HepG2 (cell line): ENCODE results near the gene DCDC2. TPM values are rescaled to one million over a fixed set of nuclear protein-coding genes. Genes with fewer than 3 reads are reported as not detected.

Source experiments
- ATAC-seq: fragments of 200-7000 bp; cut with Tn5 transposase; 3 replicates; pipeline ENCODE4 v1.9.1; 2020; ENCODE audit warnings: mild to moderate bottlenecking, moderate library complexity
- BruUV-seq: library from RNA; stranded (reverse); fragments of 400-500 nt; replicated peaks from 2 replicates; lab custom pipeline; 2021; lab: Mats Ljungman, UMichigan
- CTCF ChIA-PET: fragments of 300-600 bp; formaldehyde crosslinking; extraction: SDS; loops from one replicate; lab custom pipeline; 2021; ENCODE audit warnings: low total read pairs, inconsistent platforms, low intra/inter-chr PET ratio; lab: Yijun Ruan, JAX
- POLR2A ChIA-PET: fragments of 350-600 bp; sonication (Branson Sonifier 250); formaldehyde crosslinking; loops from one replicate; lab custom pipeline; 2020; ENCODE audit warnings: antibody characterized with exemption, inconsistent platforms; lab: Yijun Ruan, JAX
- DNase-seq: peaks from one replicate; pipeline ENCODE4 v3.0.0-alpha.2; 2015; ENCODE audit warnings: low spot score
- FAIRE-seq: peaks from 3 replicates; lab custom pipeline; 2011; peaks lifted over from hg19 to GRCh38; lab: Jason Lieb, UNC
- H2AFZ ChIP-seq: one replicate; pipeline ENCODE4 v1.6.1; 2011; ENCODE audit warnings: low read length, inconsistent platforms
- H3K27ac ChIP-seq: fragments of 300-600 bp; 3 replicates; pipeline ENCODE4 v1.8.0; 2011; ENCODE audit warnings: mixed run types, mild to moderate bottlenecking, mixed read lengths, low read length, inconsistent platforms; ENCODE audit not compliant: insufficient read depth; ENCODE audit errors: extremely low read length
- H3K27me3 ChIP-seq, 2 experiments: fragments of 200-600 bp in 1 of 2; 2 replicates in 1 of 2; 3 replicates in 1 of 2; pipeline versions ENCODE4 v1.6.0 to v1.8.0; 2011; ENCODE audit warnings: low read length in 2 of 2, mild to moderate bottlenecking in 2 of 2, moderate library complexity in 2 of 2, inconsistent platforms in 1 of 2; ENCODE audit not compliant: insufficient read depth in 2 of 2, control insufficient read depth in 1 of 2
- H3K36me3 ChIP-seq, 2 experiments: fragments of 200-600 bp in 1 of 2; replicated peaks in 1 of 2; 2 replicates in 1 of 2; 3 replicates in 1 of 2; pipeline versions ENCODE4 v1.5.1 to v1.8.0; 2011; ENCODE audit warnings: low read length in 2 of 2, inconsistent platforms in 1 of 2; ENCODE audit not compliant: insufficient read depth in 2 of 2, control insufficient read depth in 1 of 2
- H3K4me1 ChIP-seq: 2 replicates; pipeline ENCODE4 v1.5.1; 2012; ENCODE audit warnings: low read length, inconsistent platforms; ENCODE audit not compliant: insufficient read depth
- H3K4me2 ChIP-seq: 2 replicates; pipeline ENCODE4 v1.6.0; 2011; ENCODE audit warnings: low read depth, low read length, inconsistent platforms
- H3K4me3 ChIP-seq, 3 experiments: fragments of 200-600 bp in 1 of 3; sonication (generic), shearing (Covaris generic) in 1 of 3; replicated peaks in 1 of 3; 2 replicates each; pipeline ENCODE4 v1.5.1; 2011 to 2016; ENCODE audit warnings: low read length in 3 of 3, inconsistent platforms in 2 of 3, low read depth in 2 of 3, mild to moderate bottlenecking in 2 of 3, control low read depth in 1 of 3, mixed read lengths in 1 of 3; ENCODE audit not compliant: insufficient read depth in 1 of 3
- H3K79me2 ChIP-seq: one replicate; pipeline ENCODE4 v1.6.1; 2011; ENCODE audit warnings: low read length, inconsistent platforms; ENCODE audit not compliant: insufficient read depth
- H3K9ac ChIP-seq: 2 replicates; pipeline ENCODE4 v1.6.0; 2011; ENCODE audit warnings: mild to moderate bottlenecking, low read depth, low read length, inconsistent platforms; ENCODE audit not compliant: insufficient read depth
- H3K9me3 ChIP-seq: 2 replicates; pipeline ENCODE4 v1.5.1; 2012; ENCODE audit warnings: mild to moderate bottlenecking, low read length
- H4K20me1 ChIP-seq: 2 replicates; pipeline ENCODE4 v1.6.0; 2011; ENCODE audit warnings: inconsistent platforms, mild to moderate bottlenecking, low read length, moderate library complexity; ENCODE audit not compliant: insufficient read depth
- ATF2 ChIP-seq: sonication (generic); formaldehyde crosslinking; IDR thresholded peaks from 2 replicates; pipeline ENCODE4 v1.4.0; 2020; ENCODE audit warnings: missing genetic modification reagents
- ATM ChIP-seq: fragments of 450-650 bp; IDR thresholded peaks from 2 replicates; pipeline ENCODE4 v1.7.1; 2017; ENCODE audit warnings: mild to moderate bottlenecking, borderline replicate concordance
- EHMT2 ChIP-seq: fragments of 200-600 bp; sonication (generic); IDR thresholded peaks from 2 replicates; pipeline ENCODE4 v1.7.0; 2017; ENCODE audit warnings: antibody characterized with exemption, low read depth, low read length, borderline replicate concordance
- ETV6 ChIP-seq: sonication (generic); formaldehyde crosslinking; conservative IDR thresholded peaks from 2 replicates; pipeline ENCODE4 v1.4.0; 2020; ENCODE audit warnings: missing genetic modification reagents
- KDM1A ChIP-seq: IDR thresholded peaks from 2 replicates; pipeline ENCODE4 v1.6.1; 2016; ENCODE audit warnings: missing compliant biosample characterization
- NR0B2 ChIP-seq: sonication (generic); formaldehyde crosslinking; IDR thresholded peaks from 2 replicates; pipeline ENCODE4 v1.4.0; 2020; ENCODE audit warnings: mild to moderate bottlenecking, missing genetic modification reagents
- PCBP2 ChIP-seq: fragments of 200-400 bp; formaldehyde crosslinking; optimal IDR thresholded peaks from 2 replicates; pipeline ENCODE3; 2018; ENCODE audit warnings: low read length, low read depth; ENCODE audit not compliant: poor library complexity, severe bottlenecking
- PRDM15 ChIP-seq: sonication (generic); formaldehyde crosslinking; IDR thresholded peaks from 2 replicates; pipeline ENCODE4 v1.4.0; 2020; ENCODE audit warnings: missing genetic modification reagents
- SOX6 ChIP-seq, 2 experiments: fragments of 450-650 bp in 1 of 2; sonication (generic) in 1 of 2; formaldehyde crosslinking in 1 of 2; IDR thresholded peaks; 2 replicates each; pipeline versions ENCODE4 v1.4.0 to v1.6.1; 2017 to 2020; ENCODE audit warnings: antibody characterized with exemption in 1 of 2, mild to moderate bottlenecking in 1 of 2, missing genetic modification reagents in 1 of 2
- ZNF10 ChIP-seq: sonication (generic); formaldehyde crosslinking; IDR thresholded peaks from 2 replicates; pipeline ENCODE4 v1.4.0; 2020; ENCODE audit warnings: mild to moderate bottlenecking, low read depth, missing genetic modification reagents, borderline replicate concordance
- ZNF337 ChIP-seq: sonication (generic); formaldehyde crosslinking; IDR thresholded peaks from 2 replicates; pipeline ENCODE4 v1.5.1; 2020; ENCODE audit warnings: missing genetic modification reagents, low read depth, mild to moderate bottlenecking, borderline replicate concordance
- ZNF34 ChIP-seq: sonication (generic); formaldehyde crosslinking; IDR thresholded peaks from 2 replicates; pipeline ENCODE4 v1.4.0; 2020; ENCODE audit warnings: mild to moderate bottlenecking, missing genetic modification reagents, borderline replicate concordance
- ZNF343 ChIP-seq: sonication (generic); formaldehyde crosslinking; IDR thresholded peaks from 2 replicates; pipeline ENCODE4 v1.4.0; 2020; ENCODE audit warnings: mild to moderate bottlenecking, missing genetic modification reagents
- ZNF350 ChIP-seq: sonication (generic); formaldehyde crosslinking; IDR thresholded peaks from 2 replicates; pipeline ENCODE4 v1.4.0; 2020; ENCODE audit warnings: mild to moderate bottlenecking, low read depth, missing genetic modification reagents, borderline replicate concordance
- ZNF367 ChIP-seq: sonication (generic); formaldehyde crosslinking; IDR thresholded peaks from 2 replicates; pipeline ENCODE4 v1.4.0; 2020; ENCODE audit warnings: missing genetic modification reagents, borderline replicate concordance
- ZNF660 ChIP-seq: sonication (generic); formaldehyde crosslinking; IDR thresholded peaks from 2 replicates; pipeline ENCODE4 v1.5.1; 2020; ENCODE audit warnings: mild to moderate bottlenecking, low read depth, missing genetic modification reagents, borderline replicate concordance
- ZNF777 ChIP-seq: sonication (generic); formaldehyde crosslinking; IDR thresholded peaks from 2 replicates; pipeline ENCODE4 v1.4.0; 2020; ENCODE audit warnings: missing genetic modification reagents
- WGBS: methylation state at CpG from one replicate; pipeline ENCODE4 v1.1.6; 2017; ENCODE audit warnings: low lambda C conversion rate; 5-methylcytosine and 5-hydroxymethylcytosine counted together
- in situ Hi-C: cut with HindIII; loops from 2 replicates; pipeline ENCODE4 v1.10.0; 2017; ENCODE audit warnings: low pct_unique_long_range_greater_than_20kb; ENCODE audit not compliant: extremely low pct_ligation_motif_present
- intact Hi-C: fragments of 100-400 bp; cut with micrococcal nuclease; formaldehyde crosslinking; loops from one replicate; pipeline ENCODE4 v1.10.0; 2022; ENCODE audit not compliant: unreplicated experiment
- polyA plus RNA-seq, 8 experiments: library from polyadenylated mRNA; depleted of rRNA in 3 of 8; stranded (reverse) in 7 of 8; unstranded in 1 of 8; fragments of >200 nt; fragmentation: Illumina TruSeq in 4 of 8; extraction: Trizol in 4 of 8; gene quantifications; 2 replicates each; pipeline versions ENCODE4 v1.2.1 to v1.2.3, GENCODE V29; 2011 to 2016; ENCODE audit warnings: low read depth in 4 of 8, missing spikeins in 1 of 8, mixed read lengths in 1 of 8; ENCODE audit not compliant: insufficient read depth in 1 of 8
- total RNA-seq, 5 experiments: library from RNA; depleted of rRNA; stranded (reverse); fragments of >200 nt; fragmentation: Illumina TruSeq; extraction: Trizol; gene quantifications; 2 replicates each; pipeline ENCODE4 v1.2.3, GENCODE V29; 2016; ENCODE audit warnings: low read depth in 1 of 5
- TF ChIP-seq, protein P1 (sequence below): sonication (generic); formaldehyde crosslinking; IDR thresholded peaks from 2 replicates; pipeline ENCODE4 v1.4.0; 2020; ENCODE audit warnings: missing genetic modification reagents

Gene DCDC2
- total and polyA plus RNA-seq, 2 of the 13 experiments (the other 11 are each of a cell fraction or from before 2014, with no cell fraction given), result 9.0 to 36.2 TPM

GRCh38 chr6:24157886-24158285 lies 200.0 kb downstream of the DCDC2 start:
- H3K27ac ChIP-seq, result no peak overlapping the region
- H3K4me2 ChIP-seq, result no peak overlapping the region
- no peak for DNase-seq
- H3K36me3 ChIP-seq, result no peaks in the 10 kb centered on the region
- no peaks in the 10 kb centered on the region for H4K20me1 ChIP-seq
- BruUV-seq, result no TSS peak
- 24% methylated on average over 1 of the region's 1 CpG for WGBS
- ChIA-PET CTCF (no interaction called here), POLR2A (interaction anchor here (0.9 kb wide), 1 partner anchor 9 kb away, joined by 4 read pairs; no protein-coding TSS in a partner anchor)
- no peaks in the 10 kb centered on the region for H3K4me1 ChIP-seq
- in situ Hi-C loops (no loop called here), intact Hi-C loops (no loop called here)
- no peak overlapping the region for H3K9ac ChIP-seq
- H3K4me3 ChIP-seq, result no peak overlapping the region
- H2AFZ ChIP-seq, result no peak overlapping the region
- H3K27me3 ChIP-seq, result no peaks in the 10 kb centered on the region
- no peak for ATAC-seq
- FAIRE-seq, result no peak
- H3K9me3 ChIP-seq, result no peaks in the 10 kb centered on the region
- H3K79me2 ChIP-seq, result no peaks in the 10 kb centered on the region
- TF ChIP-seq NR0B2 (CRISPR knock-in tag), result no peak
- no peak for TF ChIP-seq ZNF337 (CRISPR knock-in tag)
- TF ChIP-seq PRDM15 (CRISPR knock-in tag), result no peak
- TF ChIP-seq ZNF34 (CRISPR knock-in tag), result no peak
- TF ChIP-seq ATM, result no peak
- TF ChIP-seq ATF2 (CRISPR knock-in tag), result no peak
- no peak for TF ChIP-seq ZNF10
- TF ChIP-seq ZNF660 (CRISPR knock-in tag), result no peak
- TF ChIP-seq SOX6 (IDR thresholded peaks at IDR 0.05), result no peak
- TF ChIP-seq SOX6 (CRISPR knock-in tag; IDR thresholded peaks at IDR 0.05), result no peak
- no peak for TF ChIP-seq KDM1A
- TF ChIP-seq ETV6 (CRISPR knock-in tag), result no peak
- TF ChIP-seq ZNF350 (CRISPR knock-in tag), result no peak
- TF ChIP-seq ZNF777, result no peak
- no peak for TF ChIP-seq PCBP2
- no peak for TF ChIP-seq ZNF367 (CRISPR knock-in tag)
- no peak for TF ChIP-seq EHMT2
- no peak for TF ChIP-seq ZNF343
- TF ChIP-seq, protein P1, sequence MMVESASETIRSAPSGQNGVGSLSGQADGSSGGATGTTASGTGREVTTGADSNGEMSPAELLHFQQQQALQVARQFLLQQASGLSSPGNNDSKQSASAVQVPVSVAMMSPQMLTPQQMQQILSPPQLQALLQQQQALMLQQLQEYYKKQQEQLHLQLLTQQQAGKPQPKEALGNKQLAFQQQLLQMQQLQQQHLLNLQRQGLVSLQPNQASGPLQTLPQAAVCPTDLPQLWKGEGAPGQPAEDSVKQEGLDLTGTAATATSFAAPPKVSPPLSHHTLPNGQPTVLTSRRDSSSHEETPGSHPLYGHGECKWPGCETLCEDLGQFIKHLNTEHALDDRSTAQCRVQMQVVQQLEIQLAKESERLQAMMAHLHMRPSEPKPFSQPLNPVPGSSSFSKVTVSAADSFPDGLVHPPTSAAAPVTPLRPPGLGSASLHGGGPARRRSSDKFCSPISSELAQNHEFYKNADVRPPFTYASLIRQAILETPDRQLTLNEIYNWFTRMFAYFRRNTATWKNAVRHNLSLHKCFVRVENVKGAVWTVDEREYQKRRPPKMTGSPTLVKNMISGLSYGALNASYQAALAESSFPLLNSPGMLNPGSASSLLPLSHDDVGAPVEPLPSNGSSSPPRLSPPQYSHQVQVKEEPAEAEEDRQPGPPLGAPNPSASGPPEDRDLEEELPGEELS (CRISPR knock-in tag), result no peak
